AG09319 (cell line): ENCODE measurements around the gene GCGR.

ENCODE experiments used
- DNase-seq: peaks from one replicate; pipeline ENCODE4 v3.0.0-alpha.2; 2010; ENCODE audit warnings: low read depth; ENCODE audit errors: extremely low read depth
- CTCF ChIP-seq: IDR thresholded peaks from 2 replicates; pipeline ENCODE4 v1.5.1; 2011; ENCODE audit warnings: low read depth, mild to moderate bottlenecking, inconsistent platforms, low read length, moderate library complexity

The GCGR gene

GRCh38 chr17:81802856-81803643 lies 900 bp upstream of the GCGR start:
- DNase-seq, result no peak
- TF ChIP-seq CTCF, result no peak

- no peak for DNase-seq
Observed at GRCh38 chr17:81804559-81805399, 829 bp downstream of the GCGR start.

GRCh38 chr17:81805707-81806460 lies 1.9 kb downstream of the GCGR start:
- no peak for DNase-seq
- TF ChIP-seq CTCF, result no peak

More at GRCh38 chr17:81804559-81805399, 829 bp downstream of the GCGR start:
- TF ChIP-seq CTCF, result no peak

- TF ChIP-seq CTCF, result no peak
- DNase-seq, result no peak
Observed at GRCh38 chr17:81806461-81807209, 2.7 kb downstream of the GCGR start.

DNA sequence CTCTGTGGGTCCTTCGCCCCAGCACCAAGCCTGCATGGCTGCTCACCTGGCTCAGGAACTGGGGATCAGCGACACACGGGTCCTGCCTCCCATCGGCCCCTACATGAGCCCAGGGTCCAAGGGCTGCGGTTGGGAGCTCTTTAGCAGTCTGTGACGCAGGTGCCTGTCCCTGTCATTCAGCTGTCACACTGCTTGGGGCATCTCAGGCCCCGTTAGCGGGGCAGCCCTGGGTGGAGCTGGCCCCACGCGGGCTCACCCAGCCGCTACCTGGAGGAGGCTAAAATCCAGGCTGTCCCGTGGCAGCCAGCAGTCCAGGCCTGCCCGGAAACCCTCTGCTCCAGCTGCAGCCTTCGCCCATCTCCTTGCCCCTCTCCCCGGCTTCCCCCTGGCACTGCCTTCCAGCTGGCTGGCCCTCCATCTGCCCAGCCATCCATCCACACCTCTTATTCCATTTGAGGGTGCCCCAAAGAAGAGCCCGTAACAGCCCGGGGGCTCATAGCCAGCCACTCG lies 3.3 kb downstream of the GCGR start:
- TF ChIP-seq CTCF, result no peak
- no peak for DNase-seq

DNA sequence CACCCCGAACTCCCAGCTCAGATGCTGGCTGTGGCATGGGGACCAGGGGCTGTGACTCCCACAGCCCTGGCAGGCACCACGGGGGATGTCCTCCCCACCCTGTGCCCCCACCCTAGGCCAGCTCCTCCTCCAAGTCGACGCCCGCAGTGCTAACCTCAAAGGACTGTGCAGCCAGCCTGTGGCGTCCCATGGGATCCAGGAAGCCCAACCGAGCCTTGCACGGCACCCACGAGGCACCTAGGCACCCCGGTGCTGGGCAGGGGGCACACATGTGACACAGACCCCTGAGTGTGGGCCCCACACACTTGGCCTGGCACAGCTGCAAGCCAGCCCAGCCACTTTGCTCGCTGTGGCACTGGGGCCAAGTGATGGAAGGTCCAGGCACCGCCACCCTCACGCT lies 3.9 kb downstream of the GCGR start:
- no peak for DNase-seq
- no peak for TF ChIP-seq CTCF
